Suprapubic skin (tissue), 2 donors: Measurements from ENCODE around the gene CLEC1B.

Experiments used
- EP300 ChIP-seq: sonication (generic); formaldehyde crosslinking; IDR thresholded peaks from one replicate; pipeline ENCODE4 v1.6.1; 2017; ENCODE audit warnings: antibody characterized with exemption
- POLR2A ChIP-seq, 2 donors: fragments of 450-650 bp; IDR thresholded peaks; one replicate each; pipeline ENCODE4 v1.6.1; 2017; ENCODE audit warnings: antibody characterized with exemption in 2 of 2, mild to moderate bottlenecking in 2 of 2, moderate library complexity in 2 of 2

DNA sequence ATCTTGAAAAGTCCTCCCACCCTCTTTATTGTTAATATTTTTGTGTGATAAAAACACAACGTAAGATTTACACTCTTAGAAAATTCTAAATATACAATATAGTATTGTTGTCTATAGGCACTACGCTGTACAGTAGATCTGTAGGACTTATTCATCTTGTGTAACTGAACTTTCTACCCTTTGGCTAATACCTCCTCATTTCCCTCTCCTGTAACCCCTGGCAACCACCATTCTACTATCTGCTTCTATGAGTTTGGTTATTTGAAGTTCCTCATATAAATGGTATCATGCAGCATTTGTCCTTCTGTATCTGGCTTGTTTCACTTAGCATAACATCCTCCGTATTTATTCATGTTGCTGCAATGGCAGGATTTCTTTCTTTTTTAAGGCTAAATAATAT lies 26.3 kb upstream of the CLEC1B start:
- no peak for TF ChIP-seq EP300
- TF ChIP-seq POLR2A (IDR thresholded peaks at IDR 0.05) = no peak
